ENCODE measurements around the gene EPS8L2.
"Not testable (repeated sequence)": the region's sequence is repeated elsewhere in the genome, so short reads cannot be mapped to it uniquely, and the experiment has no call there.

The EPS8L2 gene

GRCh38 chr11:705646-706438 lies at the start of gene EPS8L2:
TSS of gene EPS8L2 (plus strand) at chr11:706231. CDS start at chr11:709408, 3,177 bp downstream.
- DNase-seq: no peak

GRCh38 chr11:656426-656825 lies 49.6 kb upstream of the EPS8L2 start:
- no peak for DNase-seq

DNA sequence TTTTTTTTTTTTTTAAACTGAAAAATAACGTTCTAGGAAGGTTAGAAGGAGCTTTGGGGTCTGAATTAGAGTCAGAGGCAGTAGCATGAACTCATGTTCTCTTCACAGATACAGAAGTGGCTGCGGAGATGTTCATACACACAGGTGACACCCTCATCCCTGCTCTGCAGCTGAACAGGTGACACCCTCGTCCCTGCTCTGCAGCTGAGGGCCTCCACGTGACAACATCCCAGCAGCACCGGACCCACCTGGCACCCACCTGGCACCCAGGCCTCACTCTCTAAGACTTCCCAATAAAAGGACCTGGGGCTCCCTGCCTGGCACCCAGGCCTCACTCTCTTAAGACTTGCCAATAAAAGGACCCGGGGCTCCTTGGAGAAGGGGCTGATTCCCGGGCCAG lies 49.2 kb upstream of the EPS8L2 start:
- DNase-seq: no peak

- DNase-seq: no peak
Measured at GRCh38 chr11:657691-658126, 48.3 kb upstream of the EPS8L2 start.

- DNase-seq: no peak
Measured at GRCh38 chr11:659532-660085, 46.4 kb upstream of the EPS8L2 start.

DNA sequence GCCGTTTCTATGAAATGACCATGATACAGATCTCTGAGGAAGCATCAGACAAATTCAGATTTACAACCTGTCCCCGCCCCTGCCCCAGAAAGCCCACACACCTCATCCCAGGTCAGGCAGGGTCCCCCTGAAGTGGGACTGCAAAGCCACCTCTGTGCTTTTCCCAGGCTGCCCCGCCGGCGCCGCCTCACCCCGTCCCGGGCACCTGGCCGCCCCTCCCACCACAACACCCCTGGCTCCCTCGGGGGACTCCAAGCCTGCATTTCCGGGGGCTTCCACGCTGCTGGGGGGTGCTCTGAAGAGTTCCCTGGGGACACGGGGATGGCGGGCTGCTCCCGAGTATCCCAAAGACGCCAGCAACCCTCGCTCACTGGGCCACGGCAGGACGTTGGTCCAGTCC lies 45.8 kb upstream of the EPS8L2 start:
- DNase-seq: no peak

DNA sequence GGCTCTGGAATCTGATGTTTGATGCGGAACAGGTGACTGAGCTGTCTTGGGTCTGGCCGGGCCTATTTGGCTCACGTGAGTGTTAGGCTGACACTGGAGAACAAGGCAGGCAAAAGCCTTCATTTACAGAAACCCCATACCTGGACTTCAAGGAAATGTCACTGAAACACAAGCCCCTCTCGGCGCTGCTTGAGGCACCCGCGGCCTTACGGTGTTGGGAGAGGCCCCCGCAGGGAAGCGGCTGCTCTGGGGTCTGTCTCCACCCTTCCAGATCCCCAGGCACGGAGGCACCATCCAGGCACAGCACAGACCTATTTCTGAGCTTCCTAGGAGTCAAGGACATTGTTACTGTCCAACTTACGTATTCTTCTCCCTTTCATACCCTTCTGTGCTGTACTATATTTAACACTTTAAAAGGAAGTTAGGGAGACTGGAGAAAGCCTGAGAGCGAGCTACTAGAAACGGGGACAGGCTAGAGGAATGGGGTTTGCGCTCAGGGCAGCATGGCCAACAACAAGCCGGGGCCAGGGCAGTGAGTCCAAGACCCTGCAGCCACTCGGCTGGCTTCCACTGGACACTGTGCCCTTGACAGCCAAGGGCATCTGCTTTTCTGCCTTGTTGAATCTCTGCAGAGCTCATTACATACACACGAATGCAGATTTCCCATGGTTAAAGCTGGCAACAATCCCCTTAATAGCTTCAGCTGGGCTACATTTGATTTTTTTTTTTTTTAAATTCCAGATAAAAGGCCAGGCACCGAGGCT lies 45.2 kb upstream of the EPS8L2 start:
- no peak for DNase-seq

- DNase-seq: no peak
Measured at GRCh38 chr11:662689-663274, 43.2 kb upstream of the EPS8L2 start.

GRCh38 chr11:665062-665703 lies 40.8 kb upstream of the EPS8L2 start:
- DNase-seq: no peak

- DNase-seq: no peak
Measured at GRCh38 chr11:665704-666281, 40.2 kb upstream of the EPS8L2 start.

GRCh38 chr11:673866-674265 lies 32.2 kb upstream of the EPS8L2 start:
- DNase-seq: no peak

GRCh38 chr11:674406-674805 lies 31.6 kb upstream of the EPS8L2 start:
- no peak for DNase-seq

GRCh38 chr11:678297-678696 lies 27.7 kb upstream of the EPS8L2 start:
- DNase-seq: no peak

- DNase-seq: no peak
Measured at GRCh38 chr11:679271-680207, 26.5 kb upstream of the EPS8L2 start.

DNA sequence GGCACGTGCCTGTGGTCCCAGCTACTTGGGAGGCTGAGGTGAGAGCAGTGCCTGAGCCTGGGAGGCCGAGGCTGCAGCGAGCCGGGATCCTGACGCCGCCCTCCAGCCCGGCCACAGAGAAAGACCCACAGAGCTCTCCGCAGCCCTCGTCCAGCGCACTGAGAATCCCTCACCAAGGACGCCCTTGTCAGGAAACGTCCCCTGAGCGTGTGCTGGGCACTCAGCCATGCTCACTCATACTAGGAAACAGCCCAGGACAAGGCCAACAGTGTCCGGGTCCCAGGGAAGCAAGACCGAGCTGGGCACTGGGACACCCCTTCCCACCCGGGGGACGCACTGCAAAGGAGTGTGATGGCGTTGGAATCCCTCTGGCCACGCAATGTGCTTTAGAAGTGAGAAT lies 25.6 kb upstream of the EPS8L2 start:
- DNase-seq: no peak

- no peak for DNase-seq
Measured at GRCh38 chr11:680970-681369, 25.1 kb upstream of the EPS8L2 start.

DNA sequence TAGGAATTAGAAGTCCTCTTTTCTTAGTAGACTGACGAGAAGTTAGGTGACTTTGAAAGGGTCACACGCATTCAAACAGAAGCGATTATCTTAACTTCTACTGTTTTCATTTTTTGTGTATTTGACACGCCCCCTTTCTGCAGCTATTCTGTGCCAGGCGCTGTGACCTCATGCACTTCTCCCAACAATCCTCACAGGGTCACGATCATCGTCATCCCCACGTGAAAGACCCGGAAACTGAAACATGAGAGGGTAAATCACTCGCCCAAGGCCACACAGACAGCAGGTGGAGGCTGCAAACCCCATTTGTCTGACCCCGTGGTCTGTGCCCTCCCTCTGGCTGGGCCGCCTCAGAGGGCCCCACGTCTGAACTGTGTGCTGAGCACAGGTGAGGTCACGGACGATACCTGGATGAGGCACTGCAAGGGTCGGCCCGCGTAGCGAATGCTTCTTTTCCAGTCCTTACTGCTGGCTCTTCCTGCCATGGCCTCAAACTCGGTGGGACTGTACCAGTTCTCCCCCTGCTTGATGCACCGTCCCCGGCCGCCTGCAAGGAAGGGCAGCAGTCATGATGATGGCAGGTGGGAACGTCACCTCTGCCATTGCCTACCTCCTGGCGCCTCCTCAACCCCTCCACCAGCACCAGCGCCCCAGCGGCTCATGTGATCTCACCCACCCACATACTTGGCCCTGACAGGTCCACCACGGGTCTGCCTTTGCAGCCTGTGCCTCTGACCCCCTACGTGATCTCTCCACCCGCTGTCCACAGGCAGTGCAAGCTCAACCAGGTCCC lies 19.4 kb upstream of the EPS8L2 start:
- no peak for DNase-seq

DNA sequence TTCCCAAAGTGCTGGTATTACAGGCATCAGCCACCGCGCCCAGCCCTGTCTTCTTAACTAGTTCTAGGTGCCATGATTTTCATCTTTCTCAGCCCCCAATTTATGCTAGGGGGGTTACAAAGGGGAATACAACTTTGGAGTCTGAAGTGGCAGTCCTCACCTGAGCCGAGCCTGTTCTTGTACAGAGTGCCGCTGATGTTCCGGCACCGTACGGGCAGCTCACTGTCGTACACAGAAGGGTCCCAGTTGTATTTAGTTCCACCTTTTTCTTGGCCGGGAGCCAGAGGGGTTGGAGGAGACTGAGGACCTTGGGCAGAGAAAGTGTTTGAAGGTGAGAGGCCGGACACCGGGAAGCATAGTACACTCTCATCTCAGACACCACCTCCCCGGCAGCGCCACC lies 18.3 kb upstream of the EPS8L2 start:
- DNase-seq: no peak

DNA sequence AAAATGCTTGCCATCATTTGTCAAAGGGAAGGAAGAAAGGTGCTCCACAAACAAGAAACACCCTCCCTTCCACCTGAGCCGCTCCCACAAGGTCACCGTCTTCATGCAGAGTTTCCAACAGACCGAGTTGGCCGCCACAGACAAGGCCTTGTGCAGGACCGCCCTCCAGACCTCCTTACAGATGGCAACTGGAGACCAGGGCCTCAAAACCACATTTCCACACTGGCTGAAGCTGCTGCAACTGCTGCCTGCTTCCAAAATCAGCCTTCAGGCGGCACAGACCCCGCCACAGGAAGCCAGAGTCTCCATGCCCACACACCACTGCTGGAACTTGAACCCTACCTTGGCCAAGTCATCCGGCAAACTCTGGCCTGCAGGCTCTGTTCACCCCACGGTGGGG lies 17.4 kb upstream of the EPS8L2 start:
- no peak for DNase-seq

DNA sequence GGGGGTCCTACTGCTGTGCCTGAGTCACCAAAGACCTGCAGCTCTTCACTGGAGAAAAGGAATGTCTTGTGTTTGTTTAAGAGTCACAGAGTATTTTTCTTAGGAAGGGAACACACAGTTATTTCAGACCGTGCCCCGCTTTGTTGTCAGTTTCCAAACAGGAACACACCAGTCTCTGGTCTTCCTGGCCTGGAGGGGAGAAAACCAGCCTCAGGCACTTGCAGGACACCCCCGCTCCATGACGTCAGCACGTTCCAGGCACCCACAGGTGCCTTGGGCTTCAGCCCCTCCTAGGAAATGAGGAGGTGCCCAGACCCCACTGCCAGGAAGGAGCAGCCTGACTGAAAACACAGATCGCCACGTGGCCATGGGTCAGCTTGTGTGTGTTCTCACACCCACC lies 16.4 kb upstream of the EPS8L2 start:
- no peak for DNase-seq

DNA sequence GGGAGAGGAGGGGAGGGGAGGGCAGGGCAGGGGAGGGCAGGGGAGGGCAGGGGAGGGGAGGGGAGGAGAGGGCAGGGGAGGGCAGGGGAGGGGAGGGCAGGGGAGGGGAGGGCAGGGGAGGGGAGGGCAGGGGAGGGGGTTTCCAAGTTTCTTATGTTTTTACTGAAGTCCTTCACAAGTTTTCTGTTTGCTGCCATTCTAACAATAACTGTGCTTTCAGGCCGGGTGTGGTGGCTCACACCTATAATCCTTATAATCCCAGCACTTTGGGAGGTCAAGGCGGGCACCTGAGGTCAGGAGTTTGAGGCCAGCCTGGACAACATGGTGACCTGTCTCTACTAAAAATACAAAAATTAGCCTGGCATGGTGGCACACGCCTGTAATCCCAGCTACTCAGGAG lies 15.8 kb upstream of the EPS8L2 start:
- DNase-seq: not testable (repeated sequence)
